Fibroblast of pulmonary artery (primary cell): ENCODE data around the gene MYL6B.

Experiments used
- DNase-seq: peaks from one replicate; pipeline ENCODE4 v3.0.0-alpha.2; 2010; ENCODE audit warnings: low read depth
- H3K4me3 ChIP-seq: replicated peaks from 2 replicates; pipeline ENCODE4 v1.5.1; 2011; ENCODE audit warnings: low read depth, mild to moderate bottlenecking, control low read depth, low read length, moderate library complexity
- TF ChIP-seq, protein P1 (sequence below): IDR thresholded peaks from 2 replicates; pipeline ENCODE4 v1.5.1; 2011; ENCODE audit warnings: mild to moderate bottlenecking, control low read depth, low read length, inconsistent platforms; ENCODE audit errors: missing control alignments

The MYL6B gene

DNA sequence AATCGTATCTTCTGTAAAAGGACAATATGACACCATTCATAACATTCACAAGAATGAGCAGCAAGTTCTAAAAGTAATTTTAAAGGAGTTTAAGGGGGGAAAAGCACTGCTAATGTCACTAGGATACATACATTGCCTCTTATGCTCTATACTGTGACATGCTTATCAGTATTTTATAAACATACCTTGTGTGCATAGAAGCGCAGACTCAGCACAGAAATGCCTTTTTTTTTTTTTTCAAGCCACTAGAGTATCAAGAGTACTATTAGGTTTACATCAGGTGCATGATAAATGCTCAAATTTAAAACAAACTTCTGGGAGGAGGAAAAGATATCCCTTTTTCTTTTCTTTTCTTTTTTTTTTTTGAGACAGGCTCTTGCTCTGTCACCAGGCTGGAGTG lies 50.5 kb downstream of the MYL6B start:
- no peak overlapping the region for H3K4me3 ChIP-seq
- TF ChIP-seq, protein P1, sequence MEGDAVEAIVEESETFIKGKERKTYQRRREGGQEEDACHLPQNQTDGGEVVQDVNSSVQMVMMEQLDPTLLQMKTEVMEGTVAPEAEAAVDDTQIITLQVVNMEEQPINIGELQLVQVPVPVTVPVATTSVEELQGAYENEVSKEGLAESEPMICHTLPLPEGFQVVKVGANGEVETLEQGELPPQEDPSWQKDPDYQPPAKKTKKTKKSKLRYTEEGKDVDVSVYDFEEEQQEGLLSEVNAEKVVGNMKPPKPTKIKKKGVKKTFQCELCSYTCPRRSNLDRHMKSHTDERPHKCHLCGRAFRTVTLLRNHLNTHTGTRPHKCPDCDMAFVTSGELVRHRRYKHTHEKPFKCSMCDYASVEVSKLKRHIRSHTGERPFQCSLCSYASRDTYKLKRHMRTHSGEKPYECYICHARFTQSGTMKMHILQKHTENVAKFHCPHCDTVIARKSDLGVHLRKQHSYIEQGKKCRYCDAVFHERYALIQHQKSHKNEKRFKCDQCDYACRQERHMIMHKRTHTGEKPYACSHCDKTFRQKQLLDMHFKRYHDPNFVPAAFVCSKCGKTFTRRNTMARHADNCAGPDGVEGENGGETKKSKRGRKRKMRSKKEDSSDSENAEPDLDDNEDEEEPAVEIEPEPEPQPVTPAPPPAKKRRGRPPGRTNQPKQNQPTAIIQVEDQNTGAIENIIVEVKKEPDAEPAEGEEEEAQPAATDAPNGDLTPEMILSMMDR: no peak
- no peak for DNase-seq

DNA sequence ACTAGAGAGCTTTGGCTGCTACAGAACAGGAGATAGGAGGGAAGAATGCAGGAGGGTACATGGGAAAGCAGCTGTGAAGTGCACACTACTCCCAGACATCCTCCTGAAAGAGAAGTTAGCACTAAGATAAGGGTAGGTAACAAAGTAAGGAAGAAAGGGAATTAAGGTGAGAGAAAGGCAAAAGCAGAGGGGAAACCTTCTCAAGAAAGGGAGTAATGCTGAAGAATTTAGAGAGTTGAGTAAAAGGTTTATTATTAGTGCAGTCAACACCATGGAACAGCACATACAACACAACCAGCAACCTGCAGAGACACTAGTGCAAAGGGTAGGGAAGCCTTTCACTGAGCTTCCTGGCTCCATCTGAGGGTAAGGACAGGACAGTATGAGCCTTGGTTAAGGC lies 51.9 kb downstream of the MYL6B start:
- no peak for DNase-seq
- TF ChIP-seq, protein P1: no peak
- no peak overlapping the region for H3K4me3 ChIP-seq

DNA sequence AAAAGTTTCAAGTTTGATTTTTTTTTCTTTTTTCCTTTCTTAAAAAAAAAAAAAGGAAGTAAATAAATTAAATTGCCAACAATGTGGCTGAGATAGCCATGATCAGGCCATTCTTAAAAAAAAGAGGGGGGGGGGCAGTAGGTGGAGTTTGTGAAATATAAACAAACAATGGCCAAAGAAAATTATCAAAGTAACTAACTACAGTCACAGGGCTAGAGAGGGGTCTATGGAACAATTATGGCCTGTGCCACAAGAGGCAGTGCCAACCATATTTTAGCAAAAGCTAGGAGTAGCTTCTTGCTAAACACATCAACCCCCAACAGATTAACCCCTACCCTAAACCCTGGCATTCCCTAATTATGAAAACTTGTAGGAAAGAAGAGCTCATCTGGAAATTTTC lies 53.1 kb downstream of the MYL6B start:
- DNase-seq: no peak
- no peak overlapping the region for H3K4me3 ChIP-seq
- TF ChIP-seq, protein P1: no peak

DNA sequence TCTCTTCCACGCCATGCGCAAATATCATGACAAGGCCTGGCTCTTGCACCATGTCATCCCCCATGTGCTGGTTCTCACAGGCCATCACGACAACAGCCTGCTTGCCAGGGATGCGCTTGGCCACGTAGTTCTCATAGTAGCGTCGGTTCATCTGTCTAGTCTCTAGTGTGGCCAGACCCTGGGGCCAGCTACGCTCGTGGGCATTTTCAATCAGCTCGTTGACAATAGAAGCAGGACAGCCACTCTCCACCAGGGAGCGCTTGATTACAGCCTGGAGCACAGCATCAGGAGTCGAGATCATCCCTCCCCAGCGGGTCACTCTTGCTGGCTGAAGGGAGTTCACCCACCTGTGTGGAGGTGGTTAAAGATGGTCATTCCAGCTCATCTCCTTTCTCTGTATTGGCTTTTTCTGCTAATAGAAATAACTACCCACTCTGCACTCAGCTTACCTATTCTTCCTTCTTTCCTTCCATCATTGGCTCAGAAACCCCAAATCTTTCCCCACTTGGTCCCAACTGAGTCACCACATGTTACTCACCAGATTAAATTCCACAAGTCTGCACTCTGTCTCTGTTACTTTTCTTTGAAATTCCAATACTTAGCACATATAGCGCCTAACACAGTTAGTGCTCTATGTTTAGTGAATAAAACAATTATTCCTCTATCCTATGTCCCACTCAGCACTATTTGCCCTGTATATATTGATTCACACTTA lies 54.2 kb downstream of the MYL6B start:
- DNase-seq: peak; percentile 71
- H3K4me3 ChIP-seq: no peak overlapping the region
- TF ChIP-seq, protein P1: peak; percentile 81
